Glutamatergic neuron (in vitro differentiated cells): ENCODE results near the gene KLF4. TPM values are rescaled to one million over a fixed set of nuclear protein-coding genes. Genes with fewer than 3 reads are reported as not detected.

Source experiments
- DNase-seq: peaks from one replicate; pipeline ENCODE4 v3.0.0; 2022
- H3K27ac Mint-ChIP-seq: one replicate; pipeline ENCODE4 v1.8.0; 2020; ENCODE audit warnings: mild to moderate bottlenecking, mixed read lengths, inconsistent platforms; ENCODE audit not compliant: unreplicated experiment
- H3K27me3 Mint-ChIP-seq: one replicate; pipeline ENCODE4 v1.8.0; 2020; ENCODE audit warnings: mild to moderate bottlenecking, moderate library complexity, mixed read lengths, inconsistent platforms; ENCODE audit not compliant: unreplicated experiment
- H3K36me3 Mint-ChIP-seq: one replicate; pipeline ENCODE4 v1.8.0; 2020; ENCODE audit warnings: mild to moderate bottlenecking, mixed read lengths, inconsistent platforms; ENCODE audit not compliant: unreplicated experiment
- H3K4me1 Mint-ChIP-seq: one replicate; pipeline ENCODE4 v1.8.0; 2020; ENCODE audit warnings: mild to moderate bottlenecking, low read depth, mixed read lengths, inconsistent platforms; ENCODE audit not compliant: unreplicated experiment
- H3K4me3 Mint-ChIP-seq: one replicate; pipeline ENCODE4 v1.8.0; 2020; ENCODE audit warnings: mild to moderate bottlenecking, mixed read lengths, inconsistent platforms; ENCODE audit not compliant: unreplicated experiment
- H3K9me3 Mint-ChIP-seq: one replicate; pipeline ENCODE4 v1.8.0; 2020; ENCODE audit warnings: mild to moderate bottlenecking, moderate library complexity, mixed read lengths, inconsistent platforms; ENCODE audit not compliant: unreplicated experiment
- CTCF ChIP-seq: fragments of 200-600 bp; sonication (generic); IDR thresholded peaks from one replicate; pipeline ENCODE4 v1.5.0; 2021; ENCODE audit not compliant: partially characterized antibody, unreplicated experiment
- total RNA-seq: library from RNA; stranded (reverse); fragmentation: NEBNext Ultra II Directional; extraction: Animal tissue kit (Norgen Biotek cat#: 25700); gene quantifications from one replicate; pipeline ENCODE4 v1.2.1, GENCODE V29; 2021; ENCODE audit not compliant: unreplicated experiment

The KLF4 gene
- total RNA-seq, 1 donor from 2014 or later = 72.1 TPM

GRCh38 chr9:107480386-107480789 lies 9.2 kb downstream of the KLF4 start:
- no peak for TF ChIP-seq CTCF
- no peak for DNase-seq
- H3K4me1 Mint-ChIP-seq = no peaks in the 10 kb centered on the region
- no peak overlapping the region for H3K4me3 Mint-ChIP-seq
- H3K27me3 Mint-ChIP-seq = peaks cover 2% of the 10 kb centered on the region
- H3K36me3 Mint-ChIP-seq = no peaks in the 10 kb centered on the region
- no peaks in the 10 kb centered on the region for H3K9me3 Mint-ChIP-seq
- H3K27ac Mint-ChIP-seq = no peak overlapping the region

- H3K27ac Mint-ChIP-seq = no peak overlapping the region
- TF ChIP-seq CTCF = no peak
Measured at GRCh38 chr9:107478805-107479204, 10.8 kb downstream of the KLF4 start.

GRCh38 chr9:107474124-107474523 lies 15.4 kb downstream of the KLF4 start:
- Mint-ChIP-seq H3K9me3 (no peaks in the 10 kb centered on the region), H3K4me1 (no peaks in the 10 kb centered on the region), H3K4me3 (no peak overlapping the region), H3K27ac (no peak overlapping the region), H3K27me3 (peaks cover 2% of the 10 kb centered on the region), H3K36me3 (no peaks in the 10 kb centered on the region)
- no peak for TF ChIP-seq CTCF
- DNase-seq = no peak

More at GRCh38 chr9:107478805-107479204, 10.8 kb downstream of the KLF4 start:
- no peak for DNase-seq
- Mint-ChIP-seq H3K4me1 (no peaks in the 10 kb centered on the region), H3K9me3 (no peaks in the 10 kb centered on the region), H3K4me3 (no peak overlapping the region), H3K36me3 (no peaks in the 10 kb centered on the region), H3K27me3 (peaks cover 2% of the 10 kb centered on the region)

GRCh38 chr9:107472581-107473340 lies 16.8 kb downstream of the KLF4 start:
- no peak for TF ChIP-seq CTCF
- no peak for DNase-seq
- no peaks in the 10 kb centered on the region for H3K4me1 Mint-ChIP-seq
- H3K4me3 Mint-ChIP-seq = no peak overlapping the region
- H3K27ac Mint-ChIP-seq = no peak overlapping the region
- no peaks in the 10 kb centered on the region for H3K9me3 Mint-ChIP-seq
- no peaks in the 10 kb centered on the region for H3K27me3 Mint-ChIP-seq
- H3K36me3 Mint-ChIP-seq = no peaks in the 10 kb centered on the region

- no peak for DNase-seq
- H3K27me3 Mint-ChIP-seq = no peaks in the 10 kb centered on the region
- no peak overlapping the region for H3K27ac Mint-ChIP-seq
- no peak for TF ChIP-seq CTCF
- no peaks in the 10 kb centered on the region for H3K4me1 Mint-ChIP-seq
- H3K9me3 Mint-ChIP-seq = no peaks in the 10 kb centered on the region
- H3K4me3 Mint-ChIP-seq = no peak overlapping the region
- no peaks in the 10 kb centered on the region for H3K36me3 Mint-ChIP-seq
Measured at GRCh38 chr9:107471552-107471951, 18.0 kb downstream of the KLF4 start.
